Memory B cell (primary cell): Measurements from ENCODE around the gene TMC3.

Source experiments
- ATAC-seq: fragments of 150-1000 bp; cut with Tn5 transposase; 2 replicates; pipeline ENCODE4 v1.10.0; 2021; ENCODE audit warnings: low read depth, mild to moderate bottlenecking, moderate library complexity
- DNase-seq, 2 donors: peaks; one replicate each; pipeline ENCODE4 v3.0.0; 2022; ENCODE audit warnings: low spot score in 2 of 2
- H3K27ac Mint-ChIP-seq: one replicate; pipeline ENCODE4 v1.8.0; 2022; ENCODE audit warnings: mild to moderate bottlenecking, moderate library complexity, mixed read lengths
- H3K27me3 Mint-ChIP-seq: one replicate; pipeline ENCODE4 v1.8.0; 2022; ENCODE audit warnings: mixed read lengths
- H3K36me3 Mint-ChIP-seq: one replicate; pipeline ENCODE4 v1.8.0; 2022; ENCODE audit warnings: mild to moderate bottlenecking, mixed read lengths
- H3K4me1 Mint-ChIP-seq: one replicate; pipeline ENCODE4 v1.8.0; 2022; ENCODE audit warnings: mixed read lengths
- H3K4me3 Mint-ChIP-seq: one replicate; pipeline ENCODE4 v1.8.0; 2022; ENCODE audit warnings: mild to moderate bottlenecking, moderate library complexity, mixed read lengths
- H3K9me3 Mint-ChIP-seq: one replicate; pipeline ENCODE4 v1.8.0; 2022; ENCODE audit warnings: mixed read lengths

Gene TMC3

DNA sequence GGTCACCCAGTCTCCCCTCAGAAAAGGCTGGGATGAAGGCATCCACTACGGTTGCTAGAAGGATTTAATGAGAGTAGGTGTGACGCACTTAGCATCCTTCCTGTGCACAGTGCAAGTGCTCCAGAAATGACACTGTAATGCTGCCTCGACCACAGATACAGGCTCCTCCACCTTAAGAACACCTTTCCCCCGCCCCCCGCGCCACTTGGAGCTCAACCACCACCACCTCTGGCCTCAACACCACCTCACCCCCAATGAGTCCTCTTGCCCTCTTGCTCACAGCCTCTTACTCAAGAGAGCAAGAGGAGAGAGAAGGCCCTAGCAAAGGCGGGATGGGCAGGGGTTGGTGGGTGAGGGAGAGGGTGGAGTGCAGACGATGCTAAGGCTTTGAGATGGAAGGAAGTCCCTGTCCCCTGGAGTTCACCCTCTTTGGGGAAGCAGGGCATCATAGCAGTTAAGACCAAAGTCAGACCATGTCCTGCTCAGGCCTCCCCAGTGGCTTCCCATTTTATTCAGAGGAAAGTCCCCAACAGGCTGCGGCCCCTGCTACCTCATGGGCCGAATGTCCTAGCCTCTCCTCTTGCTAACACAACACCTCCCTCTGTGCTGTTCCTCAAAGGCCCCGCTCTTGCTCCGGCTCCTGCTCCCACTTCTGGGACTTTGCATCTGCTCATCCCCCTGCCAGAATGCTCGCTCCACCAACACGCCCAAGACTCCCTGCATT is 58.4 kb downstream of the TMC3 start:
- peak overlapping the region; percentile 93 for H3K27ac Mint-ChIP-seq
- no peaks in the 10 kb centered on the region for H3K27me3 Mint-ChIP-seq
- no peak for ATAC-seq
- DNase-seq, result no peak
- H3K4me3 Mint-ChIP-seq, result peak overlapping the region; percentile 43
- H3K36me3 Mint-ChIP-seq, result peaks cover 13% of the 10 kb centered on the region
- H3K9me3 Mint-ChIP-seq, result no peaks in the 10 kb centered on the region
- peaks cover 64% of the 10 kb centered on the region for H3K4me1 Mint-ChIP-seq

DNA sequence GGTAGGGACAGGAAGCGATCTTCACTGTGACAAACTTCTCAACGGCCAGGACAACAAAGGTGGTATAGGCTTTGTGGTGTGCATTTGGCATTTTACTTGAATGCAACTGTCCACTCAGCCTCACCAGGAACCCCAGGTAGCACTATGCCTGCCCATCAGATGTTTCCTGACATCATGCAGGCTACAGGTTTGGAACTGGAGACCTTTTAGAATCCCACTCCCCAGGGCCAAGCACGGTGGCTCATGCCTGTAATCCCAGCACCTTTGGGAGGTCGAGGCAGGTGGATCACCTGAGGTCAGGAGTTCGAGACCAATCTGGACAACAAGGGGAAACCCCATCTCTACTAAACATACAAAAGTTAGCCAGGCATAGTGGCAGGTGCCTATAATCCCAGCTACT is 59.6 kb downstream of the TMC3 start:
- peaks cover 15% of the 10 kb centered on the region for H3K36me3 Mint-ChIP-seq
- ATAC-seq (no peak), DNase-seq (no peak)
- no peaks in the 10 kb centered on the region for H3K9me3 Mint-ChIP-seq
- H3K27ac Mint-ChIP-seq, result peak overlapping the region; percentile 93
- no peaks in the 10 kb centered on the region for H3K27me3 Mint-ChIP-seq
- H3K4me1 Mint-ChIP-seq, result peaks cover 73% of the 10 kb centered on the region
- no peak overlapping the region for H3K4me3 Mint-ChIP-seq

DNA sequence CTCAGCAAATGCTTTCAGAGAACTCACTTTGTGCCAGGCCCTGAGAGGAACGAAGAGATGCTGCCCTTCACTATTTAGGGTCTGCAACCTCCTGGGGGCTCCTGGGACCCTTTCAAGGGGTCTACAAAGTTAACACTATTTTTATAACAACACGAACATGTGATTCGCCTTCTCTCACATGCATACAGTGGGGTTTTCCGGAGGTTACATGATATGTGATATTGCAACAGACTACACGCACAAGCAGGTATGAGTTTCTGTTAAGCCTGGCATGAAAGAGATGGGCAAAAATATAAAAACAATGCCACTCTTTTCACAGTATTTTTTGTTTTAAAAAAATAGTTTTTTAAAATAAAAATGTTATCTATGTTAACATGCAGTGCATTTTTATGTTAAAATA is 60.3 kb downstream of the TMC3 start:
- Mint-ChIP-seq H3K27me3 (no peaks in the 10 kb centered on the region), H3K27ac (peak overlapping the region; percentile 94), H3K36me3 (peaks cover 19% of the 10 kb centered on the region), H3K4me1 (peaks cover 73% of the 10 kb centered on the region), H3K4me3 (no peak overlapping the region), H3K9me3 (no peaks in the 10 kb centered on the region)
- ATAC-seq (no peak), DNase-seq (no peak)

DNA sequence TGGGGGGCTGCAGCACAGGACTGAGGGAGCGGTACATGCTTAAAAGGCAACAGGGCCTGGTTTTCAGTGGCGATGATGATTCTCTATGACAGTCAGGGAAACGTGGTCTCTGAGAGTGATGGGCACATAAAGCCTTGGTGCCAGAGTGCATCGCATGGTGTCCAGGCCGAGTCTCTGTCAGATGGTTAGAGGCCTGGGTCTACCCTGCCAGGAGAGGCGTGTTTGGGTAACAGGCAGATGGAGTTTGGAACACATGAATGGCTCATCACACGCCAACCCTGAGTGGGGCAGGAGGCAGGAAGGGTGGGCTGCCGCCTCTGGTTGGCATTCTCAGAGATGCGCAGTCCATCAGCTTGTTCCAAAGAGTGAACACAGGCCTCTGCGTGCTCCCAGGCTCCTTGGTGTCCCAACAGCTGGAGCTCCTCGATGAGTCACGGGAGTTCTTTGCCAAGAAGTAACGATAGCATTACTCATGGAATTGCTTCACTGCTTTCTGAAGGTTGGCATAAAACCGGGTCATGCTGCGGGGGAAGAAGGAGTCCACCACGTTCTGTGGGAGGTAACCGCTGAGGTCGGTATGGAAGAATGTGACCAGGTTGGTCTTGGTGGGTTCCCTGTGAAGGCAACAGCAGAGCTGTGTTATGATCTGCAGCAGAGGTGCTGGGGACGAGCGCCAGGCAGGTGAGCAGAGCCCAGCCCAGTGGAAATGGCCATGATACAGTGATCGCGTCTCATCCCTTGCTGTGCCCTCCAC is 61.0 kb downstream of the TMC3 start:
- peak overlapping the region; percentile 24 for H3K4me3 Mint-ChIP-seq
- DNase-seq (no peak), ATAC-seq (no peak)
- peak overlapping the region; percentile 94 for H3K27ac Mint-ChIP-seq
- peaks cover 19% of the 10 kb centered on the region for H3K36me3 Mint-ChIP-seq
- peaks cover 65% of the 10 kb centered on the region for H3K4me1 Mint-ChIP-seq
- H3K9me3 Mint-ChIP-seq, result no peaks in the 10 kb centered on the region
- H3K27me3 Mint-ChIP-seq, result no peaks in the 10 kb centered on the region

DNA sequence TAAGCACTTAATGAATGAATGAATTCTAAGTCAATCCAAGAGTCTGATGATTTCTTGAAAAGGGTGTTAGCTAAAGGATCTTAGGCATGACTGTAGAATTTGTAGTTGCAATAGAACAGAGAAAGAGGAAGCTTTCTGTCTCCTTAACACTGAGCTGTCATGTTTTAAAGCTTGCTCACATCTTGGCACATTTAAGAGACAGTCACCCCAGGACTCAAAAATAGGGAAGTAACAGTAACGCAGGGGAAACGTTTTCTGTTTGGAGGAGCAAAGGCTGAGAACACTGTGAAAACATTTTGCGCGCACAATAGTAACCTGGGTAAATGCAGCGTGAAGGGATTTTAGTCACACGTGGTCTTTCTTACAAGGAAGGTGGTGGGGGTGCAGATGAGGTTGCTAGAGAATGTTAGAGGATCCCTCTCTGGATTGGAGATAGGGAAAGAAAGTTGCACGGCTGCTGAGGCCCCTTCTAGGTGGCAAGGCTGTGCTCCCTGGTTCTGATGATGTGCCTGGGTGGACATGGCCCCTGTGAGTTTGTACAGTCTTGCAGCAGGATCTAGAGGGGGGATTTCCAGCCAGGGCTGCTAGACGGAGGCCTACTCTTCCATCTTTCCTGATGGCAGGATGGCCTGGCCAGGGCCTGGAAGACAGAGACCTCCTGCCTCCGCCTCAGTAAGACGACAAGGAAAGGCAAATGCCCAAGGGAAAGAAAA is 62.1 kb downstream of the TMC3 start:
- DNase-seq (peak; percentile 37 to 67), ATAC-seq (peak; percentile 93)
- Mint-ChIP-seq H3K9me3 (no peaks in the 10 kb centered on the region), H3K4me1 (peaks cover 60% of the 10 kb centered on the region), H3K4me3 (peak overlapping the region; percentile 70), H3K27ac (peak overlapping the region; percentile 94), H3K27me3 (no peaks in the 10 kb centered on the region), H3K36me3 (peaks cover 25% of the 10 kb centered on the region)

DNA sequence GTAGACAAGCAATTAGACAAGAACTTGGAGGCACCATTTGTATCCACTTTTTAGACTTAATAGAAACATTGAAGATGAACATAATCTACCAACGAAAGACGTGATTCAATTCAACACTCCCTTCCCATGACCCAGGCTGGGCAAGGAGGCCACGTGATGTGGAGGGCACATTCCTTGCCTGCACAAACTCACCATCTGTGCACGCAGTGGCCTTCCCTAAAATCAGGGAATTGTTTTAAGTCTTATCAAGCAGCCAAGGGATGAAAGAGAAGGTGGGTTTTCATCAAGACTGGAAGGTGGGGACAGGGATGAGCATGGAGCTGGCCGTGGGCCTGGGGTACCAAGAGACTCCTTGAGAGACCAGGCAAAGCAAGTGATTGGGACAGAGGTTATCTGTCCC is 63.5 kb downstream of the TMC3 start:
- DNase-seq (no peak), ATAC-seq (no peak)
- Mint-ChIP-seq H3K4me1 (peaks cover 55% of the 10 kb centered on the region), H3K36me3 (peaks cover 33% of the 10 kb centered on the region), H3K9me3 (no peaks in the 10 kb centered on the region), H3K27ac (peak overlapping the region; percentile 94), H3K4me3 (no peak overlapping the region), H3K27me3 (no peaks in the 10 kb centered on the region)

DNA sequence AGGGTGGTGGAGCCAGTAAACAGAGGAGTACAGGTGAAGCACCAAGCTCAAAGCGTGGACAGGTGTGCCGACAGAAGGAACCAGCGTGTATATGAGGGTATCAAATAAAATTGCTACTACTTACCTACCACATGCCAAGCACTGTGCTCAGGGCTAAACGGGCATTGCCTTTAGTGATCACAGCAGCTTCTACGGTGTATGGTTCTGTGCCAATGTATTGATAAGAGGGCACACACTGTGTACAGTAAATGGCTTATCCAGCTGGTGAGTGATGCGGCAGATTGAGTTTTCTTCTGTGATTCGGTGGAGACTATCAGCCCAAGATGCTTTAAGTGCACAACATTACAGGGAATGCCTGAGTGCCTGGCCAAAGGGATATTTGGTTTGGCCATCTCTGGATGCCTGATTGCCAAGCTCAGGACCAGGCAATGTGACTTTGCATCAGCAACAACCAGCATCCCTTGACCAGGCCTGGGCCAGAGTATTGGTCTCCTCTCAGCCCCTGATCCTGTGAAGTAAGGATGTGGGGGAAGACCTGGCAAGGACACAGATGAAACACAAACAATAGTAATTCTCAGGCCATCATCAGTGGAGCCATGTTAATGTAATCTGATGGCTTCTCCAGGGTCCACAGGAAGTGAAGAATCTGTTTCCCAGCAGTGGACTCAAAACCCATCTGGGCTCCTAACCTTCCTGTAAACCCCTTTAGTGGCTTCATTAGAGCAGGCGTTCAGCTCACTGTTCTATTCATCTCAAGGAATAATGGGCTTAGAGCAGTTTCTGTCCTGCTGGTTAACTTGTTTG is 64.2 kb downstream of the TMC3 start:
- ATAC-seq (no peak), DNase-seq (no peak)
- Mint-ChIP-seq H3K27me3 (no peaks in the 10 kb centered on the region), H3K27ac (peak overlapping the region; percentile 94), H3K4me3 (no peak overlapping the region), H3K4me1 (peaks cover 50% of the 10 kb centered on the region), H3K36me3 (peaks cover 32% of the 10 kb centered on the region), H3K9me3 (no peaks in the 10 kb centered on the region)

DNA sequence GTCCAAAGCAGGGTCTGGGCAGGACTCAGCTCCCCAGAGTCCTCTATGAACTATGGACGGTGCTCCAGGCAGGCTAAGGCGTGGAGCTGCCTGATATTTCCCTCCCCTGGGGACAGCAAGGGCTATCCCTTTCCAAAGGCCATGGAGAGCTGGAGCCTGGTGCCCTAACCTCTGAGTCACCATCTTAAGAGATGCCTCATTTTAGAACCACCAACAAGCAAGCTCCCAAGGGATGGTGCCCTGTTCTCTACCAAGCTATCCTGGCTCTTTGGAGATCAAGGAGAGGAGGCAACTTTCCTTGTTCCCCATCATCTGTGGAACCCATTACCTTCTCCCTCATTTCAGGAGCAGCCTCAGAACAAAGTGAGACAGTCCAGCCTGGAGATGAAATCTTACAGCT is 65.8 kb downstream of the TMC3 start:
- Mint-ChIP-seq H3K36me3 (peaks cover 43% of the 10 kb centered on the region), H3K4me1 (peaks cover 60% of the 10 kb centered on the region), H3K4me3 (no peak overlapping the region), H3K27ac (no peak overlapping the region), H3K9me3 (no peaks in the 10 kb centered on the region), H3K27me3 (no peaks in the 10 kb centered on the region)
- ATAC-seq, result no peak
- DNase-seq, result no peak

DNA sequence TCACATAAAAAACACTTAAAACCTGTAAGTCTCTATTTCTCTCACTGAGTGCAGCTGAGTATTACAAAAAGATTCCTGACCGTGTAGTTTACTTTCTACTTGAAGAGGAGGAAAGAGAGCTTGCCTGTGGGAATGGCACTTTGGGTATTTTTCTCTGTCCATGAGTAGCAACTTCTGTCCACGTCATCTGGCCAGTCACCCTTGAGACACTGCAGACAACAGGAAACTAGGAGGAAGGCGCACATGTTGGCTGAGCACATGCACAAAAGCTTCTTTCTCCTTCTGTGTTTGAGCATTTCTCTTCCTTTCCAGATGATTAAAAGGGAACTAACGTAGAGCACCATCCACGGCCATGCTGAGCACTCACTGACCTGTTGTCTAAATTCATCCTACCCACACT is 69.8 kb downstream of the TMC3 start:
- DNase-seq, result no peak
- Mint-ChIP-seq H3K27me3 (no peaks in the 10 kb centered on the region), H3K9me3 (no peaks in the 10 kb centered on the region)

DNA sequence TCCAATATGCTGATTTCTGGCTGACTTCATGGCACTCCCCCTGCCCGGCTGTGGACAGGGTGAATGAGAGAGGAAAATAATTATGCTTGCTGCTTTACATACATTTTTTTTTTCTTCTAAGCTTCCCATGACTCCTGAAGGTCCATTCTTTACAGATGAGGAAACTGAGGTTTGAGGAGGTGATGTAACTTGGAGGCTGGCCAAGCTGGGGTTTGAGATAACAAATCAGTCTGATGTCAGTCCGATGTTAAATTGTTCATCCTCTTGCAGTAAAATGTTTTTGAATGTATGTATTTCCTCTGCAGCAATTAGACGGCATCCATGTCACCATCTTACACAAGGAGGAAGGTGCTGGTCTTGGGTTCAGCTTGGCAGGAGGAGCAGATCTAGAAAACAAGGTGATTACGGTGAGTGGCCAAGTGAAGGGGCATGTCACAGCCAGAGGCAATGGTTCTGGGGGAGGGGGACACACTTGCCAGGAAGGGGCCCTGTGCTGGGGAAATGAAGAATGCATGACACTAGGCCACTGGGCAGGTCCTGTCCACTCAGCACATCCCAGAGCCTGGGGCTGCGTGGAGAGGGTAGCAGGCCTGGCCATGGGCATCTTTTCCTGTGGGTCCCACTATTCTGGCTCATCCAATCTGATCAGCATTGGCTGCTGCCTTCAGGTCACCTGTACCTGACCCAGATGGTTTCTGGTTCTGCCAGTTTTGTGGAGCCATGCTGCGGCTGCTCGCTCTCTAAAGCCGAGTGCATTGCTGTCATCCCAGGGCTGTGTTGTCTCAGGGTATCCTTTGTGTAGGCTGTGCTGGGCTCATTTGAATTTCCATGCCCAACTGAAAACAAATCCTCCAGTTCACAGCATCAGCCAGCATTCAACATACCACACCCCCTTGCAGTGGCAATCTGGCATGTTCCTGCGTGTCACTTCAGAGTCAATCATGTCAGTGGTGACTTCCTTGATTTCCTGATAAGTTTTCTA is 70.5 kb downstream of the TMC3 start:
- Mint-ChIP-seq H3K4me1 (peaks cover 59% of the 10 kb centered on the region), H3K4me3 (peak overlapping the region; percentile 99), H3K27me3 (no peaks in the 10 kb centered on the region), H3K27ac (peak overlapping the region; percentile 95), H3K36me3 (peaks cover 71% of the 10 kb centered on the region), H3K9me3 (no peaks in the 10 kb centered on the region)
- DNase-seq (no peak), ATAC-seq (no peak)

More for the DNA sequence above, 69.8 kb downstream of the TMC3 start:
- Mint-ChIP-seq H3K4me3 (peak overlapping the region; percentile 60), H3K27ac (peak overlapping the region; percentile 95), H3K4me1 (peaks cover 57% of the 10 kb centered on the region), H3K36me3 (peaks cover 69% of the 10 kb centered on the region)
- ATAC-seq, result no peak

DNA sequence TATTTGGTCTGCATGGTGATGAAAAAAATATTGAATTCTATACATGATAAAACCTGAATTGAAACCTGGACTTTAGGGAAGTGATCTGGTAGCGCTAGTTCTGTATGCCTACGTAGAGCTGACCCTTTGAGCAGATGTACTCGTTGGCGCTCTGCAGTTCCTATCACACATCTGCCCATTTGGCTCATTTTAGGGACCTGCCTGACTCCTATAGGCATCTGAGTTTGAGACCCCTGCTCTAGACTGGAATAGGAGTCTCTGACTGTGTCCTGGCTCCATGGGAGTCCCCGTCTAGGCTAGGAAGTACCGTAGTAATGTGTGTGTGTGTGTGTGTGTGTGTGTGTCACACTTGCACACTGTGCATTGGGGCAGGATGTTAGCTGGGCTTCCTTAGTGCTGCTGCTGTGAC is 71.3 kb downstream of the TMC3 start:
- Mint-ChIP-seq H3K9me3 (no peaks in the 10 kb centered on the region), H3K4me1 (peaks cover 65% of the 10 kb centered on the region), H3K27me3 (no peaks in the 10 kb centered on the region), H3K36me3 (peaks cover 74% of the 10 kb centered on the region), H3K4me3 (peak overlapping the region; percentile 99), H3K27ac (peak overlapping the region; percentile 95)
- ATAC-seq (peak; percentile 71), DNase-seq (peak; percentile 38 to 52)

DNA sequence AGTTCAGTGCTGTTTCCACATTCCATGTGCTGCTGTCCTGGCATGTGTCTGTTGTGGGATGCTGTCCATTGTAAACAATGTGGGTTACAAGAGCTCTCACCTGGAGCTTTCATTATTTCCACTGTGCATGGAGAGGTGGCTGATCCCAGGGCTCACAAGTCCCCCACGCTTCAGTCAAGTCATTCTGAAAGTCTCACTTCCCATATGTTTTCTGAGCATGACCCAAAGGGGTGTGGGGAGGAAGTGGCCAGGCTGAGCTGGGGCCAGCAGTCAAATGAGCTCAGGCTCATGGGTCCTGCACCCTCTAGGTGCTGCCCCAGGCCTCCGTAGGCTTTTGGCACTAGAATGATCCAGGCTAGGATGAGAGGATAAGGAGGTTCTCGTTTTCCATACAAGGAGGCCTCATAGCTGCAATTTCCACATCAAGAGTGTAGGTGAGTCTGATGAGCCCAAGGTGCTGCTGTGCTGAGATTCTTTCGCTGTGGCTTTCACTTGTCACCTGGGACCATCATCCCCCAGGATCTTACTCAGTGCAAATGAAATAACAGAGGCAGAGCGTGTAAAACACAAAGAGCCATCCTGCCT is 72.1 kb downstream of the TMC3 start:
- DNase-seq (peak; percentile 38 to 56), ATAC-seq (peak; percentile 66)
- no peaks in the 10 kb centered on the region for H3K9me3 Mint-ChIP-seq
- peaks cover 74% of the 10 kb centered on the region for H3K36me3 Mint-ChIP-seq
- H3K4me1 Mint-ChIP-seq, result peaks cover 67% of the 10 kb centered on the region
- no peaks in the 10 kb centered on the region for H3K27me3 Mint-ChIP-seq
- peak overlapping the region; percentile 99 for H3K4me3 Mint-ChIP-seq
- H3K27ac Mint-ChIP-seq, result peak overlapping the region; percentile 95
